ENCODE data around the gene PCDHA13.

PCDHA13 gene

DNA sequence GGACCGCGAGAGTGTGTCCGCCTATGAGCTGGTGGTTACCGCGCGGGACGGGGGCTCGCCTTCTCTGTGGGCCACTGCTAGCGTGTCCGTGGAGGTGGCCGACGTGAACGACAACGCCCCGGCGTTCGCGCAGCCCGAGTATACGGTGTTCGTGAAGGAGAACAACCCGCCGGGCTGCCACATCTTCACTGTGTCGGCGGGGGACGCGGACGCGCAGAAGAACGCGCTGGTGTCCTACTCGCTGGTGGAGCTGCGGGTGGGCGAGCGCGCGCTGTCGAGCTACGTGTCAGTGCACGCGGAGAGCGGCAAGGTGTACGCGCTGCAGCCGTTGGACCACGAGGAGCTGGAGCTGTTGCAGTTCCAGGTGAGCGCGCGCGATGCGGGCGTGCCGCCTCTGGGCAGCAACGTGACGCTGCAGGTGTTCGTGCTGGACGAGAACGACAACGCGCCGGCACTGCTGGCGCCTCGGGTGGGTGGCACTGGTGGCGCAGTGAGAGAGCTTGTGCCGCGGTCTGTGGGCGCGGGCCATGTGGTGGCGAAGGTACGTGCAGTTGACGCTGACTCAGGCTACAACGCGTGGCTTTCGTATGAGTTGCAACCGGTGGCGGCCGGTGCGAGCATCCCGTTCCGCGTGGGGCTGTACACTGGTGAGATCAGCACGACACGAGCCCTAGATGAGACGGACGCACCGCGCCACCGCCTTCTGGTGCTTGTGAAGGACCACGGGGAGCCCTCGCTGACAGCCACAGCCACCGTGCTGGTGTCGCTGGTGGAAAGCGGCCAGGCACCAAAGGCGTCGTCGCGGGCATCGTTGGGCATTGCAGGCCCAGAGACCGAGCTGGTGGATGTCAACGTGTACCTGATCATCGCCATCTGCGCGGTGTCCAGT, 46.1 kb upstream of the PCDHA13 start:
- Histone ChIP-seq H3K27ac (replicated peaks; ENCODE audit: low read length) (no peak overlapping the region), H3K18ac (ENCODE audit: low read length) (no peak overlapping the region), H2AK5ac (ENCODE audit: low read depth, low read length) (no peak overlapping the region), H3K9ac (ENCODE audit: low read depth, low read length, poor library complexity) (no peak overlapping the region), H2BK15ac (ENCODE audit: low read length) (no peak overlapping the region), H3K36me3 (replicated peaks in 1 of 2; ENCODE audit: control insufficient read depth in 2 of 2, insufficient read depth in 2 of 2, low read length in 2 of 2) (peaks cover 10 to 48% of the 10 kb centered on the region in 2 donors), H2BK120ac (ENCODE audit: low read depth, low read length) (no peak overlapping the region), H2BK5ac (ENCODE audit: low read length) (no peak overlapping the region), H3K79me1 (ENCODE audit: low read depth, low read length) (peaks cover 3% of the 10 kb centered on the region), H4K91ac (ENCODE audit: low read depth, low read length, poor library complexity) (no peak overlapping the region), H3K27me3 (ENCODE audit: control insufficient read depth in 3 of 3, insufficient read depth in 3 of 3, low read depth in 1 of 3, low read length in 3 of 3) (no peaks in the 10 kb centered on the region), H3K9me3 (replicated peaks in 1 of 2; ENCODE audit: control insufficient read depth in 2 of 2, insufficient read depth in 1 of 2, low read depth in 1 of 2, low read length in 2 of 2) (peaks cover 10 to 70% of the 10 kb centered on the region in 2 donors), H2BK12ac (ENCODE audit: low read length) (peak overlapping the region; percentile 22), H2AFZ (ENCODE audit: low read length) (no peak overlapping the region), H3K4me3 (ENCODE audit: low read length in 2 of 2) (peak overlapping the region in 1 of 2 donors; percentile 68), H3K4me2 (ENCODE audit: insufficient read depth, low read length, poor library complexity, severe bottlenecking) (no peak overlapping the region), H4K8ac (ENCODE audit: low read depth, low read length) (no peak overlapping the region), H3K4me1 (ENCODE audit: control insufficient read depth in 2 of 2, insufficient read depth in 1 of 2, low read depth in 1 of 2, low read length in 2 of 2) (no peaks in the 10 kb centered on the region), H3K23ac (ENCODE audit: low read depth, low read length, poor library complexity) (peak overlapping the region; percentile 95), H3K14ac (ENCODE audit: low read length) (peak overlapping the region; percentile 56), H3K4ac (ENCODE audit: low read length) (no peak overlapping the region)
- no peak for DNase-seq (ENCODE audit: low spot score)
- no CpG with 5 or more reads among the region's 103 CpGs for whole genome bisulfite sequencing, 2 donors (ENCODE audit: extremely low coverage in 2 of 2, insufficient read length in 2 of 2, insufficient replicate concordance in 1 of 2)

DNA sequence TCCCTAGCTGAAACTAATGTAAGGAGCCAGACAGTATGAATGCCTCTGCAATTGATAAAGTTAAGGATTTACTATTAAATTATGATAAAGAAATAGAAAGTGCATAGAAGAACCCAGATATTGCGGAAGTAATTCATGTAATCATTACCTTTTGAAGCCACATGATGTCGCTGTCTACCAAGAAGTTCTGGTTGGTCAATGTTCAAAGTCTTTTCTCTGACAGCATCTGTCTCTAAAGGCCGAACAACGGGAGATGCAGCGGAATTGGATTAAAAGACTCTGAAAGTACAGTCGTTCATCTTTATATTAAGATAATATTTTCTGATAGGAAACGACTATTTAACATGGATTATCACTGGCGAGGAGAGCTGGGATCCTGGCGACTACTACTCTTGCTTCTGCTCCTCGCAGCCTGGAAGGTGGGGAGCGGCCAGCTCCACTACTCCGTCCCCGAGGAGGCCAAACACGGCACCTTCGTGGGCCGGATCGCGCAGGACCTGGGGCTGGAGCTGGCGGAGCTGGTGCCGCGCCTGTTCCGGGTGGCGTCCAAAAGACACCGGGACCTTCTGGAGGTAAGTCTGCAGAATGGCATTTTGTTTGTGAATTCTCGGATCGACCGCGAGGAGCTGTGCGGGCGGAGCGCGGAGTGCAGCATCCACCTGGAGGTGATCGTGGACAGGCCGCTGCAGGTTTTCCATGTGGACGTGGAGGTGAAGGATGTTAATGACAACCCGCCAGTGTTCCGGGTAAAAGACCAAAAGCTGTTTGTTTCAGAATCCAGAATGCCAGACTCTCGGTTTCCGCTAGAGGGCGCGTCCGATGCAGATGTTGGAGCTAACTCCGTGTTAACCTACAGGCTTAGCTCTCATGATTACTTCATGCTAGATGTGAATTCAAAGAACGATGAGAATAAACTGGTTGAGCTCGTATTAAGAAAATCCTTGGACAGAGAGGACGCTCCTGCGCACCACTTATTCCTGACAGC, 40.7 kb upstream of the PCDHA13 start, which contains the start of gene PCDHA8:
TSS of gene PCDHA8 (plus strand) at position 210 of the 985 bp plus-strand sequence. CDS start at position 345, 135 bp downstream.
- H3K79me1 ChIP-seq (ENCODE audit: low read depth, low read length) = peaks cover under 1% of the 10 kb centered on the region
- no peak within 1 kb of the TSS for H2AK5ac ChIP-seq (ENCODE audit: low read depth, low read length)
- DNase-seq (ENCODE audit: low spot score) = no peak
- H3K27me3 ChIP-seq (ENCODE audit: control insufficient read depth in 3 of 3, insufficient read depth in 3 of 3, low read depth in 1 of 3, low read length in 3 of 3) = no peaks in the 10 kb centered on the region
- no CpG with 5 or more reads among the region's 47 CpGs for WGBS, 2 donors (ENCODE audit: extremely low coverage in 2 of 2, insufficient read length in 2 of 2, insufficient replicate concordance in 1 of 2)
- no peak within 1 kb of the TSS for H3K4me2 ChIP-seq (ENCODE audit: insufficient read depth, low read length, poor library complexity, severe bottlenecking)
- no peak within 1 kb of the TSS for H2BK120ac ChIP-seq (ENCODE audit: low read depth, low read length)
- H3K14ac ChIP-seq (ENCODE audit: low read length) = no peak within 1 kb of the TSS
- H3K9ac ChIP-seq (ENCODE audit: low read depth, low read length, poor library complexity) = no peak within 1 kb of the TSS
- H2BK15ac ChIP-seq (ENCODE audit: low read length) = no peak within 1 kb of the TSS
- H4K8ac ChIP-seq (ENCODE audit: low read depth, low read length) = no peak within 1 kb of the TSS
- no peak within 1 kb of the TSS for H4K91ac ChIP-seq (ENCODE audit: low read depth, low read length, poor library complexity)
- peak within 1 kb of the TSS; percentile 35 to 63 for H3K4me3 ChIP-seq (ENCODE audit: low read length in 2 of 2)
- no peak within 1 kb of the TSS for H3K18ac ChIP-seq (ENCODE audit: low read length)
- peaks cover 4 to 53% of the 10 kb centered on the region in 2 donors for H3K9me3 ChIP-seq (replicated peaks in 1 of 2; ENCODE audit: control insufficient read depth in 2 of 2, insufficient read depth in 1 of 2, low read depth in 1 of 2, low read length in 2 of 2)
- no peak within 1 kb of the TSS for H3K4ac ChIP-seq (ENCODE audit: low read length)
- H3K4me1 ChIP-seq (ENCODE audit: control insufficient read depth in 2 of 2, insufficient read depth in 1 of 2, low read depth in 1 of 2, low read length in 2 of 2) = no peaks in the 10 kb centered on the region
- no peak within 1 kb of the TSS for H2BK5ac ChIP-seq (ENCODE audit: low read length)
- H2AFZ ChIP-seq (ENCODE audit: low read length) = no peak within 1 kb of the TSS
- no peak within 1 kb of the TSS for H3K23ac ChIP-seq (ENCODE audit: low read depth, low read length, poor library complexity)
- no peak within 1 kb of the TSS for H3K27ac ChIP-seq (replicated peaks; ENCODE audit: low read length)
- H3K36me3 ChIP-seq (replicated peaks in 1 of 2; ENCODE audit: control insufficient read depth in 2 of 2, insufficient read depth in 2 of 2, low read length in 2 of 2) = peaks cover under 1 to 21% of the 10 kb centered on the region in 2 donors
- H2BK12ac ChIP-seq (ENCODE audit: low read length) = no peak within 1 kb of the TSS

DNA sequence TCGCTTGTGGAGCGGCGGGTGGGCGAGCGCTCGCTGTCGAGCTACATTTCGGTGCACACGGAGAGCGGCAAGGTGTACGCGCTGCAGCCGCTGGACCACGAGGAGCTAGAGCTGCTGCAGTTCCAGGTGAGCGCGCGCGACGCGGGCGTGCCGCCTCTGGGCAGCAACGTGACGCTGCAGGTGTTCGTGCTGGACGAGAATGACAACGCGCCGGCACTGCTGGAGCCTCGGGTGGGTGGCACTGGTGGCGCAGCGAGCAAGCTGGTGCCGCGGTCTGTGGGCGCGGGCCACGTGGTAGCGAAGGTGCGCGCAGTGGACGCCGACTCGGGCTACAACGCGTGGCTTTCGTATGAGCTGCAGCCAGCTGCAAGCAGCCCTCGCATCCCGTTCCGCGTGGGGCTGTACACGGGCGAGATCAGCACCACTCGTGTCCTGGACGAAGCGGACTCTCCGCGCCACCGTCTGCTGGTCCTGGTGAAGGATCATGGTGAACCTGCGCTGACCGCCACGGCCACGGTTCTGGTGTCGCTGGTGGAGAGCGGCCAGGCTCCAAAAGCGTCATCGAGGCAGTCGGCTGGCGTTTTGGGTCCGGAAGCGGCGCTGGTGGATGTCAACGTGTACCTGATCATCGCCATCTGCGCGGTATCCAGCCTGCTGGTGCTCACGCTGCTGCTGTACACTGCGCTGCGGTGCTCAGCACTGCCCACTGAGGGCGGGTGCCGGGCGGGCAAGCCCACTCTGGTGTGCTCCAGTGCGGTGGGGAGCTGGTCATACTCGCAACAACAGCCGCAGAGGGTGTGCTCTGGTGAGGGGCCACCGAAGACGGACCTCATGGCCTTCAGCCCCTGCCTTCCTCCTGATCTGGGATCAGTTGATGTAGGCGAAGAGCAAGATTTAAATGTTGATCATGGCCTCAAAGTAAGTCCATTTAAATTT, 38.9 kb upstream of the PCDHA13 start:
- Histone ChIP-seq H3K79me1 (ENCODE audit: low read depth, low read length) (no peaks in the 10 kb centered on the region), H3K36me3 (replicated peaks in 1 of 2; ENCODE audit: control insufficient read depth in 2 of 2, insufficient read depth in 2 of 2, low read length in 2 of 2) (peaks cover 0 to 15% of the 10 kb centered on the region in 2 donors), H3K27ac (replicated peaks; ENCODE audit: low read length) (no peak overlapping the region), H3K9ac (ENCODE audit: low read depth, low read length, poor library complexity) (no peak overlapping the region), H4K91ac (ENCODE audit: low read depth, low read length, poor library complexity) (no peak overlapping the region), H2AK5ac (ENCODE audit: low read depth, low read length) (no peak overlapping the region), H3K23ac (ENCODE audit: low read depth, low read length, poor library complexity) (no peak overlapping the region), H3K14ac (ENCODE audit: low read length) (no peak overlapping the region), H3K4me1 (ENCODE audit: control insufficient read depth in 2 of 2, insufficient read depth in 1 of 2, low read depth in 1 of 2, low read length in 2 of 2) (no peaks in the 10 kb centered on the region), H3K27me3 (ENCODE audit: control insufficient read depth in 3 of 3, insufficient read depth in 3 of 3, low read depth in 1 of 3, low read length in 3 of 3) (no peaks in the 10 kb centered on the region), H3K4me3 (ENCODE audit: low read length in 2 of 2) (no peak overlapping the region), H2BK120ac (ENCODE audit: low read depth, low read length) (no peak overlapping the region), H3K18ac (ENCODE audit: low read length) (no peak overlapping the region), H3K9me3 (replicated peaks in 1 of 2; ENCODE audit: control insufficient read depth in 2 of 2, insufficient read depth in 1 of 2, low read depth in 1 of 2, low read length in 2 of 2) (peaks cover 2 to 52% of the 10 kb centered on the region in 2 donors), H2BK12ac (ENCODE audit: low read length) (no peak overlapping the region), H2BK15ac (ENCODE audit: low read length) (no peak overlapping the region), H2AFZ (ENCODE audit: low read length) (no peak overlapping the region), H3K4me2 (ENCODE audit: insufficient read depth, low read length, poor library complexity, severe bottlenecking) (no peak overlapping the region), H2BK5ac (ENCODE audit: low read length) (no peak overlapping the region), H3K4ac (ENCODE audit: low read length) (no peak overlapping the region), H4K8ac (ENCODE audit: low read depth, low read length) (no peak overlapping the region)
- WGBS, 2 donors (ENCODE audit: extremely low coverage in 2 of 2, insufficient read length in 2 of 2, insufficient replicate concordance in 1 of 2) = no CpG with 5 or more reads among the region's 87 CpGs
- DNase-seq (ENCODE audit: low spot score) = no peak
